GM18502 (cell line): ENCODE data around the gene RAD1.
A peak's percentile ranks its signal among the peaks of the same experiment; 100 is the strongest.
"Not testable (repeated sequence)": the region's sequence is repeated elsewhere in the genome, so short reads cannot be mapped to it uniquely, and the experiment has no call there.

Experiments
- ATAC-seq: cut with Tn5 transposase; IDR thresholded peaks from one replicate; pipeline ENCODE4 v1.9.1; 2021; ENCODE audit warnings: mild to moderate bottlenecking; ENCODE audit not compliant: unreplicated experiment, poor library complexity

The RAD1 gene, protein sequence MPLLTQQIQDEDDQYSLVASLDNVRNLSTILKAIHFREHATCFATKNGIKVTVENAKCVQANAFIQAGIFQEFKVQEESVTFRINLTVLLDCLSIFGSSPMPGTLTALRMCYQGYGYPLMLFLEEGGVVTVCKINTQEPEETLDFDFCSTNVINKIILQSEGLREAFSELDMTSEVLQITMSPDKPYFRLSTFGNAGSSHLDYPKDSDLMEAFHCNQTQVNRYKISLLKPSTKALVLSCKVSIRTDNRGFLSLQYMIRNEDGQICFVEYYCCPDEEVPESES

DNA sequence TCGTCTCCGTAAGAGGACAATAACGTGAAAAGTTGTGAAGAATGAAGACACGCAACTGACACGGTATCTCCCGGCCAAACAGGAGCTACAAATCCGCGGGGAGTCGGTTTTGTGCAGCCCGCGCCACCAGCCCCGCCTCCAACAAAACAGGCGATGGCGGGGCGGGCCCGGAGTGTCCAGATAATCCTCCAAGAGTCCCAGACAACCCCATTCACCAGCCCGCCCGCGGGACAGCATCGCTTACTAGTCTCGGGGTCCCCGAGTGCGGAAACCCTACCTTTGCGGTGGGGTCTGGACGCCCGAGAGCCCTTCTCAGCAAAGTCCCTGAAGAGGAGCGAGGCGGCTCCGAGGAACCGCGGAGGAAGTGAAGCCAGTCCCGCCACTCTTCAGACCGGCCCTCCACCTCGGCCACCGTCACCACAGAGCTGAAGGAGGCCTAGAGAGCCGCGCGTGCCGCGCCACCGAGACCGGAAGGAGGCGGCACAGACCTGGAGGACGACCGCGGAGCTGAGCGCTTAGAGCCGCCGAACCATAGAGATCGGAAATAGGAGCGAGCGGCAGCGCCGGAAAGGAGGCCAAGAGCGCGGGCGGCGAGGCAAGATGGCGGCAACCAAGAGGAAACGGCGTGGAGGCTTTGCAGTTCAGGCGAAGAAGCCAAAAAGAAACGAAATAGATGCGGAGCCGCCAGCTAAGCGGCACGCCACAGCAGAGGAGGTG is at the start of gene RAD1, which contains the start of gene BRIX1:
TSS of gene RAD1 (minus strand) at position 366 of the 717 bp plus-strand sequence. CDS start 612 bp downstream, outside the sequence.
TSS of gene BRIX1 (plus strand) at position 573 of the 717 bp plus-strand sequence. CDS start at position 601, 28 bp downstream.
- ATAC-seq, result peak; percentile 98

- peak; percentile 97 for ATAC-seq
Measured at GRCh38 chr5:34959323-34959722, 44.0 kb upstream of the RAD1 start.

GRCh38 chr5:34957857-34958690 is 42.8 kb upstream of the RAD1 start:
- peak; percentile 46 for ATAC-seq

- no peak for ATAC-seq
Measured at GRCh38 chr5:34957321-34957720, 42.0 kb upstream of the RAD1 start.

- ATAC-seq, result no peak
Measured at GRCh38 chr5:34944460-34945047, 29.2 kb upstream of the RAD1 start.

- no peak for ATAC-seq
Measured at GRCh38 chr5:34944044-34944443, 28.7 kb upstream of the RAD1 start.

DNA sequence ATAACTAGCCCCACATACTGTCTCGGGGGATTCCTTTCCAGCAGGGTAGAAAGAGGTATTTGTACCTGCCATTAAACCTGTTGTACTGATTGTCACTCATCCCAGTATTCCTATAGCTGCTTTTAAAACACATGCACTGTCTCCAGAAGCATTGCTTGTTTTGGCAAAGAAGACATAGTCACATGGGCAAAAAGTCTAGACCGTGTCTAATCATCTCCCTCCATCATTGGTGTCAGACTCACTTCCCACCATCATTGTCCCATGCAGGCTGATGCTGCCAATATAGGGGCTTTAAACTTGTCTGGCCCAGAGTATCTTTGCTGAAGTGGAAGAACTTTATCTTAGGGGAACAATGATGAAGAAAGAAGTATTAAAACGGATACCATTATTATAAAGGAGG is 26.6 kb upstream of the RAD1 start:
- no peak for ATAC-seq

DNA sequence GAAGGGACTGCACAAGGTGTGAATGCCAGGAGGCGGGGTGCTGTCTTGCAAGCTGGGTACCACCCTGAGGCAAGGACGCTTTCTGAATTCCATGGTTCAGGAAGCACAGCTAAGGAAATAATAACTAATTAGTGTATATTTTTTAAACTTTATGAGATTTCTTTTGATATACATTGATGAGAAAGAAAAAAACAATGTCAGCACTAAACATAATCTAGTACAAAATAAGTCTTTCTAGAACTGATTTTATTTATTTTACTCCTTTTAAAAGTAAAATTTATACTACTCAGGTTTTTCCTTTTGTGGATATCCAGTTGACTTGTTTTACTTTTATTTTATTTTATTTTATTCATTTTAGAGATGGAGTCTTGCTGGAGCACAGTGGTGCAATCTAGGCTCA is 17.6 kb upstream of the RAD1 start:
- ATAC-seq, result no peak

DNA sequence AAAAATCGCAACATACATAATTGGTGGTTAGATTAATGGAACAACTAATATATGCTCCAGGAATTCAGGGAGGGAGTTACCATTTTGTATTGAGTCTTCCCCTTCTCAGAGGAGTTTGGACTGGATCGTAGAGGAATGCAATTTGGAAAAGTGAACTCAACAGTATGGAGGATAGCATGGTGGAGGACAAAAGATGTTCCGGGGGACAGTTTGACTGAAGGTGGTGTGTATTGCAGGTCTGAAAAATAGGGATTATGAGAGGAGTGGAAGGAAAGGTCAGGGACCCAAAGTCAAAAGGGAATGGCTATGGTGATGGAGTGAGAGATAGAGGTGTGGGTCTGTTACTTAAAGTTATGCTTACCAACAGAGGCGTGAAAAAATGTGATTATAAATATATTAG is 15.6 kb upstream of the RAD1 start:
- ATAC-seq, result no peak

- ATAC-seq, result no peak
Measured at GRCh38 chr5:34930462-34930844, 15.1 kb upstream of the RAD1 start.

- peak; percentile 81 for ATAC-seq
Measured at GRCh38 chr5:34929720-34930461, 14.6 kb upstream of the RAD1 start.

DNA sequence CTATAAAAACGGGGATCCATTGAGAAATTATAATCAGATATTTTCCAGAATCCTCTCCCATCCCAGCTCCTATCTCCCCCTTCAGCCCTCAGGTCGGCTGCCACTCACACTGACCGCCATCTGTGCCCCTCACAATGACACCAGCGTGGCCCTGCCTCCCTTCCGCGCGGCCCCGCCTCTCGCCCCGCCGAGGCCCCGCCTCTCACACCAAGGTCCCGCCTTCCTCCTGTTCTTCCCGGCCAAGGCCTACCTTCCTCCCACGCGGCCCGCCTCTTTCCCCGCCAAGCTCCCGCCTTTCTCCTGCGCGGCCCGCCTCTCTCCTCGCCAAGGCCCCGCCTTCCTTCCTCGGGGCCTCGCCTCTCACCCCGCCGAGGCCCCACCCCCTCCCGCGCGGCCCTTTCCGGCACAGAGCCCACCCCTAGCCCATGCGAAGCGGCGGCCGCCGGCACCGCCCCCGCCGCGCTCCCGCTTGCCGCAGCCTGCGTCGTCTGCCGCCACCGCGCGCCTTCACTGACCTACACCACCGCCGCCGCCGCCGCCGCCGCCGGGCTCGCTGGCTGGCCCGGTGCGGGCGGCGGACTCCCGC is 13.9 kb upstream of the RAD1 start, which contains the start of gene DNAJC21:
TSS of gene DNAJC21 (plus strand) at position 426 of the 586 bp plus-strand sequence. CDS start 261 bp downstream, outside the sequence.
- ATAC-seq, result peak; percentile 91

DNA sequence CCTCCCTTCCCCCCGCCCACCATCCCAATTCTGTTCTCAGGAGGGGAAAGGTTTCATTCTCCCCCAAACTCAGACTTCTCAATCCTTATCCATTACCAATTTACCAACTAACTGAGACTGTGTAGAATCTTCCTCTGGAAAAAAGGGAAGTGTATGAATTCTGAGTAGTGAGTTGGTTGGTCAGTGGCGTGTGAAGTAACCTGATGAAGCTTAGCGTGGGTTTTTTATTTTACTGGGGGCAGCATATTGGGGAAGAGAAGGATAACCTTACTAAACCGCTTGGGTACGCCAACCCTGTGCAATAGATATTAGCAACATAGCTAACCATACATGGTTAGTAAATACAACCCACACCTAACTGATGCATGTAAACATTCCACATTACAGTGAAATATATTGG is 13.0 kb upstream of the RAD1 start:
- no peak for ATAC-seq

DNA sequence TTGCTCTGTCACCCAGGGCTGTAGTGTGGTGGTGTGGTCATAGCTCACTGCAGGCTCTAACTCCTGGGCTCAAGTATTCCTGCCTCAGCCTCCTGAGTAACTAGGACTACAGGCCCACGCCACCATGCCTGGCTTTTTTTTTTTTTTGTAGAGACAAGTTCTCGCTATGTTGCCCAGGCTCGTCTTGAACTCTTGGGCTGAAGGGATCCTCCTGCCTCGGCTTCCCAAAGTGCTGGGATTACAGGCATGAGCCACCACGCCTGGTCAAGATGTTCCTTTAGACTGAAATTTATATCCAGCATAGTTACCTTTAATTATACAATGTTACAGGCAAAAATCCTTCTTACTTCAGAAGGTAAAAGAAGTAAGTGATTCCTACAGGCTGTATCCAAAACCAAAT is 12.5 kb upstream of the RAD1 start:
- ATAC-seq, result no peak

- ATAC-seq, result no peak
Measured at GRCh38 chr5:34926318-34926888, 11.1 kb upstream of the RAD1 start.

- ATAC-seq, result no peak
Measured at GRCh38 chr5:34924462-34924765, 9.1 kb upstream of the RAD1 start.

GRCh38 chr5:34923694-34924461 is 8.6 kb upstream of the RAD1 start:
- peak; percentile 63 for ATAC-seq

GRCh38 chr5:34923256-34923655 is 8.0 kb upstream of the RAD1 start:
- ATAC-seq, result not testable (repeated sequence)
